ENCODE measurements around the gene PRDM2.

GRCh38 chr1:13801232-13801631, 101.2 kb downstream of the PRDM2 start:
- no peak for TF ChIP-seq CTCF (IDR thresholded peaks at IDR 0.05)
- TF ChIP-seq POLR2A (IDR thresholded peaks at IDR 0.05): no peak
- TF ChIP-seq EP300 (IDR thresholded peaks at IDR 0.05): no peak
- no peak for TF ChIP-seq POLR2AphosphoS5 (IDR thresholded peaks at IDR 0.05)

All from sigmoid colon (tissue), 4 donors.